Sciatic nerve (tissue), 2 donors: ENCODE results near the gene ZKSCAN2. TPM values are rescaled to one million over a fixed set of nuclear protein-coding genes. Genes with fewer than 3 reads are reported as not detected.

Experiments
- ATAC-seq: fragments of 200-7000 bp; cut with Tn5 transposase; one replicate; pipeline ENCODE4 v1.9.1; 2020; ENCODE audit warnings: mild to moderate bottlenecking, moderate library complexity
- DNase-seq: peaks from one replicate; pipeline ENCODE4 v3.0.0-alpha.2; 2020; ENCODE audit warnings: low spot score
- intact Hi-C: fragments of 100-400 bp; cut with DNase I; formaldehyde crosslinking; loops from one replicate; pipeline ENCODE4 v1.14.2; 2022
- total RNA-seq: library from RNA; stranded (reverse); fragmentation: NEBNext Ultra II Directional; extraction: Animal tissue kit (Norgen Biotek cat#: 25700); gene quantifications from one replicate; pipeline ENCODE4 v1.2.1, GENCODE V29; 2021
- donor health status: DM: no; HTN: no; CAD: no.
- donor health status: DM: no; HTN: no; CAD: no.

The ZKSCAN2 gene
- 5.9 TPM for total RNA-seq

GRCh38 chr16:25257470-25257955, at the start of gene ZKSCAN2:
TSS of gene ZKSCAN2 (minus strand) at chr16:25257845. CDS start at chr16:25257127, 718 bp downstream.
- ATAC-seq, result peak; percentile 98
- DNase-seq, result peak; percentile 92
- intact Hi-C loops, result no loop called here

GRCh38 chr16:25299792-25300590, 42.3 kb upstream of the ZKSCAN2 start:
- intact Hi-C loops, result no loop called here
- ATAC-seq, result no peak
- DNase-seq, result no peak

GRCh38 chr16:25298165-25298872, 40.7 kb upstream of the ZKSCAN2 start:
- DNase-seq (no peak), ATAC-seq (no peak)
- intact Hi-C loops, result no loop called here

- DNase-seq (no peak), ATAC-seq (no peak)
- intact Hi-C loops, result no loop called here
Measured at GRCh38 chr16:25297151-25297787, 39.6 kb upstream of the ZKSCAN2 start.

GRCh38 chr16:25291580-25291979, 33.9 kb upstream of the ZKSCAN2 start:
- ATAC-seq (no peak), DNase-seq (no peak)
- intact Hi-C loops, result no loop called here

- no peak for DNase-seq
- intact Hi-C loops, result no loop called here
- no peak for ATAC-seq
Measured at GRCh38 chr16:25289466-25289865, 31.8 kb upstream of the ZKSCAN2 start.

GRCh38 chr16:25279491-25279890, 21.8 kb upstream of the ZKSCAN2 start:
- ATAC-seq, result no peak
- intact Hi-C loops, result no loop called here
- no peak for DNase-seq

- intact Hi-C loops, result no loop called here
- no peak for ATAC-seq
- no peak for DNase-seq
Measured at GRCh38 chr16:25271421-25271820, 13.8 kb upstream of the ZKSCAN2 start.

- no peak for DNase-seq
Measured at GRCh38 chr16:25270577-25270976, 12.9 kb upstream of the ZKSCAN2 start.

GRCh38 chr16:25269879-25270278, 12.2 kb upstream of the ZKSCAN2 start:
- intact Hi-C loops, result no loop called here
- DNase-seq (no peak), ATAC-seq (no peak)

More at GRCh38 chr16:25270577-25270976, 12.9 kb upstream of the ZKSCAN2 start:
- intact Hi-C loops, result no loop called here
- ATAC-seq, result no peak

GRCh38 chr16:25265968-25266367, 8.3 kb upstream of the ZKSCAN2 start:
- ATAC-seq (no peak), DNase-seq (no peak)
- intact Hi-C loops, result no loop called here

- ATAC-seq, result no peak
- intact Hi-C loops, result no loop called here
Measured at GRCh38 chr16:25264597-25264996, 7.0 kb upstream of the ZKSCAN2 start.

GRCh38 chr16:25260416-25260815, 2.8 kb upstream of the ZKSCAN2 start:
- DNase-seq (no peak), ATAC-seq (no peak)
- intact Hi-C loops, result no loop called here

More at GRCh38 chr16:25264597-25264996, 7.0 kb upstream of the ZKSCAN2 start:
- DNase-seq, result no peak

- no peak for DNase-seq
- no peak for ATAC-seq
- intact Hi-C loops, result no loop called here
Measured at GRCh38 chr16:25258861-25259179, 1.2 kb upstream of the ZKSCAN2 start.

GRCh38 chr16:25257956-25258860, 563 bp upstream of the ZKSCAN2 start:
- ATAC-seq, result peak; percentile 75
- intact Hi-C loops, result no loop called here
- peak; percentile 88 for DNase-seq

- ATAC-seq, result no peak
- intact Hi-C loops, result no loop called here
- DNase-seq, result peak; percentile 61
Measured at GRCh38 chr16:25256695-25257469, 763 bp downstream of the ZKSCAN2 start.

- intact Hi-C loops, result no loop called here
- ATAC-seq (no peak), DNase-seq (no peak)
Measured at GRCh38 chr16:25253322-25253721, 4.3 kb downstream of the ZKSCAN2 start.

- intact Hi-C loops, result no loop called here
- DNase-seq (no peak), ATAC-seq (no peak)
Measured at GRCh38 chr16:25250467-25250866, 7.2 kb downstream of the ZKSCAN2 start.
